B cell (primary cell): ENCODE results near the gene SCGN. TPM values are rescaled to one million over a fixed set of nuclear protein-coding genes. Genes with fewer than 3 reads are reported as not detected.
"Not testable (repeated sequence)": the region's sequence is repeated elsewhere in the genome, so short reads cannot be mapped to it uniquely, and the experiment has no call there.

Experiments used
- ATAC-seq: fragments of 200-7000 bp; cut with Tn5 transposase; one replicate; pipeline ENCODE4 v1.10.0; 2021; ENCODE audit warnings: low read depth, mild to moderate bottlenecking, moderate number of reproducible peaks, moderate library complexity
- CTCF ChIA-PET: fragments of 350-600 bp; sonication (Branson Sonifier 250); formaldehyde crosslinking; loops from one replicate; lab custom pipeline; 2021; ENCODE audit warnings: antibody characterized with exemption, inconsistent platforms; lab: Charles Lee
- POLR2A ChIA-PET: fragments of 350-600 bp; sonication (Branson Sonifier 250); formaldehyde crosslinking; loops from one replicate; lab custom pipeline; 2021; ENCODE audit warnings: antibody characterized with exemption; lab: Charles Lee
- DNase-seq: peaks from one replicate; pipeline ENCODE4 v3.0.0; 2013
- H2AFZ ChIP-seq: 2 replicates; pipeline ENCODE4 v1.6.1; 2012; ENCODE audit warnings: mild to moderate bottlenecking, low read depth, low read length; ENCODE audit not compliant: insufficient read depth, poor library complexity, severe bottlenecking
- H3K27ac ChIP-seq, 2 donors: 1 replicate in 1 of 2; 2 replicates in 1 of 2; pipeline ENCODE4 v1.5.1; 2012 to 2013; ENCODE audit warnings: low read length in 2 of 2, mild to moderate bottlenecking in 2 of 2, moderate library complexity in 1 of 2
- H3K27me3 ChIP-seq, 4 experiments: fragments of 200-600 bp in 1 of 4; sonication (generic) in 1 of 4; replicated peaks in 1 of 4; 1 replicate in 2 of 4; 2 replicates in 2 of 4; pipeline versions ENCODE4 v1.6.1 to v1.7.0; 2013 to 2016; ENCODE audit warnings: low read length in 3 of 4, mild to moderate bottlenecking in 2 of 4, mixed read lengths in 1 of 4, moderate library complexity in 1 of 4; ENCODE audit not compliant: insufficient read depth in 4 of 4, control insufficient read depth in 3 of 4; ENCODE audit errors: control extremely low read depth in 1 of 4
- H3K36me3 ChIP-seq, 2 experiments: replicated peaks in 1 of 2; 1 replicate in 1 of 2; 2 replicates in 1 of 2; pipeline versions ENCODE4 v1.6.1 to v1.7.1; 2013; ENCODE audit warnings: low read length in 1 of 2; ENCODE audit not compliant: insufficient read depth in 2 of 2, control insufficient read depth in 1 of 2; ENCODE audit errors: control extremely low read depth in 1 of 2, extremely low read depth in 1 of 2
- H3K4me1 ChIP-seq, 2 donors: fragments of 200-600 bp in 1 of 2; sonication (generic) in 1 of 2; 1 replicate in 1 of 2; 2 replicates in 1 of 2; pipeline versions ENCODE4 v1.5.1 to v1.6.1; 2013 to 2017; ENCODE audit warnings: low read length in 2 of 2; ENCODE audit not compliant: control insufficient read depth in 2 of 2, insufficient read depth in 2 of 2
- H3K4me2 ChIP-seq: replicated peaks from 2 replicates; pipeline ENCODE3; 2012; ENCODE audit warnings: mild to moderate bottlenecking, low read depth, low read length; ENCODE audit not compliant: poor library complexity, severe bottlenecking
- H3K4me3 ChIP-seq, 5 experiments: fragments of 200-600 bp in 1 of 5; sonication (generic) in 1 of 5; 1 replicate in 3 of 5; 2 replicates in 2 of 5; pipeline versions ENCODE4 v1.5.1 to v1.7.0; 2011 to 2016; ENCODE audit warnings: low read length in 4 of 5, mild to moderate bottlenecking in 4 of 5, low read depth in 2 of 5, control low read depth in 1 of 5, moderate library complexity in 1 of 5; ENCODE audit not compliant: insufficient read depth in 1 of 5; ENCODE audit errors: control extremely low read depth in 1 of 5, extremely low read depth in 1 of 5
- H3K79me2 ChIP-seq: fragments of 200-600 bp; sonication (generic); one replicate; pipeline ENCODE4 v1.6.0; 2016; ENCODE audit warnings: low read length; ENCODE audit not compliant: control insufficient read depth, insufficient read depth
- H3K9ac ChIP-seq: fragments of 200-600 bp; sonication (generic); 2 replicates; pipeline ENCODE4 v1.6.1; 2017; ENCODE audit warnings: mild to moderate bottlenecking, low read length, moderate library complexity
- H3K9me3 ChIP-seq, 3 donors: one replicate each; pipeline versions ENCODE4 v1.6.1 to v1.7.1; 2013; ENCODE audit warnings: low read length in 2 of 3; ENCODE audit not compliant: control insufficient read depth in 2 of 3, insufficient read depth in 1 of 3; ENCODE audit errors: control extremely low read depth in 1 of 3
- H4K20me1 ChIP-seq: 2 replicates; pipeline ENCODE4 v1.6.0; 2012; ENCODE audit warnings: mild to moderate bottlenecking, low read length; ENCODE audit not compliant: insufficient read depth, control insufficient read depth, poor library complexity, severe bottlenecking
- H3K27ac Mint-ChIP-seq: one replicate; pipeline ENCODE4 v1.8.0; 2021; ENCODE audit warnings: mixed read lengths
- H3K27me3 Mint-ChIP-seq: one replicate; pipeline ENCODE4 v1.8.0; 2021; ENCODE audit warnings: mixed read lengths
- H3K4me1 Mint-ChIP-seq: one replicate; pipeline ENCODE4 v1.8.0; 2021; ENCODE audit warnings: mixed read lengths
- H3K4me3 Mint-ChIP-seq: one replicate; pipeline ENCODE4 v1.8.0; 2021; ENCODE audit warnings: mixed read lengths
- H3K9me3 Mint-ChIP-seq: one replicate; pipeline ENCODE4 v1.8.0; 2022; ENCODE audit warnings: mixed read lengths; ENCODE audit not compliant: insufficient read depth
- EZH2 ChIP-seq: IDR thresholded peaks from 2 replicates; pipeline ENCODE4 v1.6.1; 2012; ENCODE audit warnings: borderline replicate concordance, low read depth, mild to moderate bottlenecking, moderate library complexity, low read length; ENCODE audit not compliant: insufficient read depth, poor library complexity, severe bottlenecking
- WGBS: methylation state at CpG from one replicate; pipeline ENCODE4 v1.1.5; 2013; ENCODE audit warnings: missing lambda C conversion rate; ENCODE audit not compliant: insufficient coverage; 5-methylcytosine and 5-hydroxymethylcytosine counted together
- intact Hi-C: fragments of 100-400 bp; cut with micrococcal nuclease; formaldehyde crosslinking; loops from one replicate; pipeline ENCODE4 v1.10.0; 2022
- polyA plus RNA-seq: library from polyadenylated mRNA; depleted of rRNA; stranded (reverse); fragments of >200 nt; gene quantifications from 2 replicates; pipeline ENCODE4 v1.2.3, GENCODE V29; 2012
- total RNA-seq, 2 donors: library from RNA; stranded (reverse); fragments of 120-200 nt in 1 of 2; gene quantifications; 1 replicate in 1 of 2; 2 replicates in 1 of 2; pipeline versions ENCODE4 v1.2.3 to v1.2.4, GENCODE V29; 2013 to 2022
- TF ChIP-seq, protein P1 (sequence below): fragments of 200-600 bp; IDR thresholded peaks from one replicate; pipeline ENCODE4 v1.8.0; 2022; ENCODE audit warnings: antibody characterized with exemption, mild to moderate bottlenecking

Gene SCGN
- total and polyA plus RNA-seq, 2 donors (not counting 1 experiment from before 2014, with no cell fraction given), result not detected

DNA sequence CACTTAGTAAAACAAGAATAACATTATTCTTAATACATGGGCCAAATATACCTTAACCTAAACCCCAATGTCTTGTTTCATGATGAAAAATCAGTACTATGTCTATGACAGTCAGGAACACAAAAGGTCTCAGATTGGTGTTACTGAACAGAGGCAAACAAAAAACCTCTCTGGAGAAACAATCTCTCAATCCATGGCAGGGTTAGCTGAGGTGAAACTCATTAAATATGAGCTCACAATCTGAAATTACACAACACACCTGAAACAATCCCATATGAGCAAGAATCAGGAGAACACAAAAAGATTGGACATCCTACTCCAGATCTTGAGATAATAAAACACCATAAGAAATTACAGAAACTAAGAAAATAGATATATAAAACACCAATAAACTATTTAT lies 96.0 kb downstream of the SCGN start:
- Mint-ChIP-seq H3K4me3 (no peak overlapping the region), H3K27me3 (no peaks in the 10 kb centered on the region), H3K27ac (no peak overlapping the region), H3K9me3 (no peaks in the 10 kb centered on the region), H3K4me1 (peaks cover 5% of the 10 kb centered on the region)
- Histone ChIP-seq H3K36me3 (no peaks in the 10 kb centered on the region), H3K27me3 (no peaks in the 10 kb centered on the region), H4K20me1 (no peaks in the 10 kb centered on the region), H3K4me1 (peaks cover 5% of the 10 kb centered on the region in 2 donors), H3K27ac (no peak overlapping the region), H3K9ac (no peak overlapping the region), H3K9me3 (no peaks in the 10 kb centered on the region), H3K4me3 (no peak overlapping the region), H3K79me2 (no peaks in the 10 kb centered on the region), H3K4me2 (no peak overlapping the region), H2AFZ (no peak overlapping the region)
- DNase-seq (no peak), ATAC-seq (no peak)
- ChIA-PET CTCF (no interaction called here), POLR2A (no interaction called here)
- TF ChIP-seq, protein P1, sequence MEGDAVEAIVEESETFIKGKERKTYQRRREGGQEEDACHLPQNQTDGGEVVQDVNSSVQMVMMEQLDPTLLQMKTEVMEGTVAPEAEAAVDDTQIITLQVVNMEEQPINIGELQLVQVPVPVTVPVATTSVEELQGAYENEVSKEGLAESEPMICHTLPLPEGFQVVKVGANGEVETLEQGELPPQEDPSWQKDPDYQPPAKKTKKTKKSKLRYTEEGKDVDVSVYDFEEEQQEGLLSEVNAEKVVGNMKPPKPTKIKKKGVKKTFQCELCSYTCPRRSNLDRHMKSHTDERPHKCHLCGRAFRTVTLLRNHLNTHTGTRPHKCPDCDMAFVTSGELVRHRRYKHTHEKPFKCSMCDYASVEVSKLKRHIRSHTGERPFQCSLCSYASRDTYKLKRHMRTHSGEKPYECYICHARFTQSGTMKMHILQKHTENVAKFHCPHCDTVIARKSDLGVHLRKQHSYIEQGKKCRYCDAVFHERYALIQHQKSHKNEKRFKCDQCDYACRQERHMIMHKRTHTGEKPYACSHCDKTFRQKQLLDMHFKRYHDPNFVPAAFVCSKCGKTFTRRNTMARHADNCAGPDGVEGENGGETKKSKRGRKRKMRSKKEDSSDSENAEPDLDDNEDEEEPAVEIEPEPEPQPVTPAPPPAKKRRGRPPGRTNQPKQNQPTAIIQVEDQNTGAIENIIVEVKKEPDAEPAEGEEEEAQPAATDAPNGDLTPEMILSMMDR, result no peak
- no peak for TF ChIP-seq EZH2
- intact Hi-C loops, result no loop called here

DNA sequence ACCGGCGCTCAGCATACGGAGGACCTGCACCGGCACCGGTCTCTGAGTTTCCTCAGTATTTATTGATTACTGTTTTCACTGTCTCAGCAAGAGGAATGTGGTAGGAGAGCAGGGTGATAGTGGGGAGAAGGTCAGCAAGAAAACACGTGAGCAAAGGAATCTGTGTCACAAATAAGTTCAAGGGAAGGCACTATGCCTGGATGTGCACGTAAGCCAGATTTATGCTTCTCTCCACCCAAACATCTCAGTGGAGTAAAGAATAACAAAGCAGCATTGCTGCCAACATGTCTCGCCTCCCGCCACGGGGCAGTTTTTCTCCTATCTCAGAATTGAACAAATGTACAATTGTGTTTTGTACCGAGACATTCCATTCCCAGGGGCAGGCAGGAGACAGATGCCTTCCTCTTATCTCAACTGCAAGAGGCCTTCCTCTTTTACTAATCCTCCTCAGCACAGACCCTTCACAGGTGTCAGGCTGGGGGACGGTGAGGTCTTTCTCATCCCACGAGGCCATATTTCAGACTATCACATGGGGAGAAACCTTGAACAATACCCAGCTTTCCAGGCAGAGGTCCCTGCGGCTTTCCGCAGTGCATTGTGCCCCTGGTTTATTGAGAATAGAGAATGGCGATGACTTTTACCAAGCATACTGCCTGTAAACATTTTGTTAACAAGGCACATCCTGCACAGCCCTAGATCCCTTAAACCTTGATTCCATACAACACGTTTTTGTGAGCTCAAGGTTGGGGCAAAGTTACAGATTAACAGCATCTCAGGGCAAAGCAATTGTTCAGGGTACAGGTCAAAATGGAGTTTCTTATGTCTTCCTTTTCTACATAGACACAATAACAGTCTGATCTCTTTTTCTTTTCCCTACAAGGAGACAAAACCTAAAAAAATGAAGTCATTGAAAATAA lies 96.8 kb downstream of the SCGN start:
- H3K9me3 Mint-ChIP-seq, H3K27ac ChIP-seq, H3K4me3 Mint-ChIP-seq, H3K9me3 ChIP-seq, H3K4me3 ChIP-seq, H3K27me3 Mint-ChIP-seq, H3K36me3 ChIP-seq, H3K27ac Mint-ChIP-seq, H3K9ac ChIP-seq, H4K20me1 ChIP-seq, ATAC-seq, H3K79me2 ChIP-seq, H3K4me1 ChIP-seq, POLR2A ChIA-PET, H3K4me1 Mint-ChIP-seq, H2AFZ ChIP-seq, intact Hi-C loops, H3K27me3 ChIP-seq, CTCF ChIA-PET, DNase-seq, H3K4me2 ChIP-seq: not testable (repeated sequence)
- WGBS, result 81% methylated on average over 5 of the region's 17 CpGs
